ENCODE results near the gene AANAT.
"Not testable (repeated sequence)": the region's sequence is repeated elsewhere in the genome, so short reads cannot be mapped to it uniquely, and the experiment has no call there.

AANAT gene

GRCh38 chr17:76506408-76507345 lies 39.3 kb downstream of the AANAT start:
- DNase-seq (ENCODE audit: low read depth): peak; percentile 82

DNA sequence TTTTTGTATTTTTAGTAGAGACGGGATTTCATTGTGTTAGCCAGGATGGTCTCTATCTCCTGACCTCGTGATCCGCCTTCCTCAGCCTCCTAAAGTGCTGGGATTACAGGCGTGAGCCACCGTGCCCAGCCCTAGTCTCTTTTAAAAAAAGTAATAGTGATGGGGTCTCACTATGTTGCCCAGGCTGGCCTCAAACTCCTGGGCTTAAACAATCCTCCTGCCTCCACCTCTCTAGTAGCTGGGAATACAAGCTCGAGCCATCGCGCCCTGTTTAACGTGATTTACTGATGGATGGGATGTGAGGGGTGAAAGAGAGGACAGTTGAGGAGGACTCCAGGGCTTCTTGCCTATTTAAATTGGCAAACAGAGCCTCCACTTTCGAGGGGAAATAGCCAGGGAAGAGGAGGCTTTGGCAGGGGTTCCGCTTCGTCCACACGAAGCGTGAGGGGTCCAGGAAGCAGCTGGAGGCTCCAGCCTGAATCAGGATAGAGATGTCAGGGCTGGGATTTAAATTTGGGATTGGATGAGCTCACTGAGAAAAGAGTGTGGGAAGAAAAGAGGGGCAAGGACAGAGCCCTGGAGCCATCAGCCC lies 41.2 kb downstream of the AANAT start:
- DNase-seq (ENCODE audit: low read depth): not testable (repeated sequence)

DNA sequence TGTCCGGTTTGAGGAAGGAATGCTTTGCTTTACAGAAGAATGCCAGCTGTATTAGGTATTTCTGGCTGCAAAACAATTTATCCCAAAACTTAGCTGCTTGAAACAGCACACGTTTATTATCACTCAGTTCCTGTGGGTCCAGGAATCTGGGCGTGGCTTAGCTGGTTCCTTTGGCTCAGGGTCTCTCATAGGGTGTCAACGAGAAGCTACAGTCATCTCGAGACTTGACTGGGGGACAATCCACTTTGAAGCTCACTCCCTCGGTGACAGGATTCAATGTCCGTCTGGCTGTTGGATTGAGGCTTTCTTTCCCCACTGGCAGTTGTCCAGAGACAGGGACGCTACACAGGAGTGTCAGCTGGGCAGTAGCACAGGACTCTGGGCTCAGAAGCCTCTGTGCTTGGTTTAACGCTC lies 43.4 kb downstream of the AANAT start:
- no peak for DNase-seq (ENCODE audit: low read depth)

DNA sequence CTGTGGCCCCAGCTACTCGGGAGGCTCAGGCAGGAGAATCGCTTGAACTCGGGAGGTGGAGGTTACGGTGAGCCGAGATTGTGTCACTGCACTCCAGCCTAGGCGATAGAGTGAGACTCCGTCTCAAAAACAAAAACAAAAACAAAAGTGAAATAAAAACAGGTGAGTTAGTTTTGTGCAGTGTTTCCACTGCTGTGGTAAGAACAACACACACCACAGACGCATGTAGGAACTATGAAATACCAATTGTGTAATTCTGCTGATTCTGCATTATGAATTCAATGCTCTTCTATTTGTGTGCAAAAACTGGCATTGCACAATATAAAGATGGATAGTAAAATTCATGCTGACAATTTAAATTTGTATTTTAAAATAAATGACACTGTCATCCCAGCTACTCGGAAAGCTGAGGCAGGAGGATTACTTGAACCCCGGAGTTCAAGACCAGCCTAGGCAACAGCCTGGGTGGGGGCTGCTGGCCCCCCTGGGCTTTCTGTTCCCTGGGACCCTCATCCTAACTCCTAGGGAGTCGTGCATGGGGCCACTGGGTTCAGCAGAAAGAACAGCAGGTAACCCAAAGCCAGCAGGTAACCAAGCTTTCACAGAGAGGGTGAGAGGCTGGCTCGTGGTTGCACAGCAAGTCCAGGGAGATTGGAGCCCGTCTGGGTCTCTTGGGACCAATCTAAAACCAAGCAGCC lies 44.4 kb downstream of the AANAT start:
- DNase-seq (ENCODE audit: low read depth): no peak

DNA sequence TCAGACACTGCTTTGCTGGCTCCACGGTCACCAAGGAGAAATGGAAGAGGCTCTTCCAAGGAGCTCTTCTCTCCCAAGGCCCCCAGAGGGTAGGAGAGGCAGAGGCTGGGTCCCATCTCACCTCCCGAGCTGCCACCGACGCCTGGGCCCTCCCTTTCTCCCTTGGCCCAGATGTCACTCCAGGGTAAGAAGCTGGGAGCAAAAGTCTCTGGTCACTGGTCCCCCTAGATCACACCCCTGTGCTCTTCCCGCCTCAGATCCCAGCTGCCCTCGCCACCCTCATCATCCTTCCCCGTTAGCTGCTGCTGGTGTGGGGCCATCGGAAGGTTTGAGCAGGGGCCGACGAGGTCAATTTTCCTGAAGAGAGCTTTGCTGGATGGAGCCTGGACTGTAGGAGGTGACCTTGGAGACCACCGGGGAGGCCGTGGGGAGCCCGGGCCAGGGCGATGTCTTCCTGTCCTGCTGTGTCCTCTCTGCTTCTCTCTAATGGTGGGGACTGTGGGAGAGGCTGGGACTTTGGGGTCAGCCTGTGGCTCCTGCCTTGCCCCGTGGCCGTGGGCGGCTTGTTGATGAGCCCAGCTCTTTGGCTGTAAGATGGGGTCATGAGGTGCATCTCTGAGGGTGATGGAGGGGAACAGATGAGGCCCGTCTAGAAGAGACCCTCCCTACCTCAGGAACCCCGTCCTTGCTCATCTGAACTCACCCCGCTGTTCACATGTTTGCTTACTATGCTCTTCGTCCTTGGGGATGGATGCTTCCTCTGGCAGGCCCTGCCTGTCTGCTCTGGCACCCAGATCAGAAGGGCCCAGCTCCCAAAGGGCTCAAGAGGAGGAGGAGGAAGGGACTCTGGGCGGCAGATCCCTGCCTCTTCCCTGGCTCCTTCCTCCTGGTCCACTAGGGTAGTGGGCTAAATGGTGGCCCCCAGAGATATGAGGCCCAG lies 45.2 kb downstream of the AANAT start:
- DNase-seq (ENCODE audit: low read depth): no peak

- DNase-seq (ENCODE audit: low read depth): no peak
Observed at GRCh38 chr17:76513306-76513692, 45.9 kb downstream of the AANAT start.

DNA sequence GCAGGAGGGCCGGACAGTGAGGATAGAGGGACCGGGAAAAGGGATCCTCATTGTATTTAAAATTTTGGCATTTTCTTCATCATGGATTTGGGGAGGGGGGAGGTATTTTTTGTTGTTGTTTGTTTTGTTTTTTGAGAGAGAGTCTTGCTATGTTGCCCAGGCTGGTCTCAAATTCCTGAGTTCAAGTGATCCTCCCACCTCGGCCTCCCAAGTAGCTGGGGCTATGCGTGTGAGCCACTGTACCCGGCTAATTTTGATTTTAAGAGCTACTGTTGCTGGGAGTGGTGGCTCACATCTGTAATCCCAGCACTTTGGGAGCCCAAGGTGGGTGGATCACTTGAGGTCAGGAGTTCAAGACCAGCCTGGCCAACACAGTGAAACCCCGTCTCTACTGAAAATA lies 47.0 kb downstream of the AANAT start:
- not testable (repeated sequence) for DNase-seq (ENCODE audit: low read depth)

- peak; percentile 69 for DNase-seq (ENCODE audit: low read depth)
Observed at GRCh38 chr17:76515274-76515949, 48.0 kb downstream of the AANAT start.

GRCh38 chr17:76517638-76518038 lies 50.2 kb downstream of the AANAT start:
- DNase-seq (ENCODE audit: low read depth): no peak

DNA sequence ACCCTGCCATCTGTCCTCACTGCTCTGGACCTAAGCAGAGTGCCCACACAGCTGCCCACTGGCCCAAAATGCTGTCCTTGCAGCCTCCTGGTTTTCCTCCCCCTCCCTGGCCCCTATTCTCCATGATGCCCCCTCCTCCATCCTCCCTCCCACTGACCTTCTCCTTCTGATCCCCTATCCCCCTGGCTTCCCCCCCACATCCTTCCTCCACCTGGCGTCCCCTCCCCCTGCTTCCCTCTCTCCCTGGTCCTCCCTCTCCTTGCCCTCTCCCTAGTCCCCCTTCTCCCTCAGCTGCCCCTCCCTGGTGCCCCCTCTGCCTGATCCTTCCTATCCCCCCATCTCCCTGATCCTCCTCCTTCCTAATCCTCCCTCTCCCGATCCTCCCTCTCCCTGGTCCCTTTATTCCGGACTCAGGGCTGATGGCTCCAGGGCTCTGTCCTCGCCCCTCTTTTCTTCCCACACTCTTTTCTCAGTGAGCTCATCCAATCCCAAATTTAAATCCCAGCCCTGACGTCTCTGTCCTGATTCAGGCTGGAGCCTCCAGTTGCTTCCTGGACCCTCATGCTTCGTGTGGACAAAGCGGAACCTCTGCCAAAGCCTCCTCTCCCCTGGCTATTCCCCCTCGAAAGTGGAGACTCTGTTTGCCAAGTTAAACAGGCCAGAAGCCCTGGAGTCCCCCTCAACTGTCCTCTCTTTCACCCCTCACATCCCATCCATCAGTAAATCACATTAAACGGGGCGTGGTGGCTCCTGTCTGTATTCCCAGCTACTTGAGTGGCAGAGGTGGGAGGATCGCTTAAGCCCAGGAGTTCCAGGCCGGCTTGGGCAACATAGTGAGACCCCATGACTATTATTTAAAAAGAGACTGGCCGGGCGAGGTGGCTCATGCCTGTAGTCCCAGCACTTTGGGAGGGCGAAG lies 51.9 kb downstream of the AANAT start:
- DNase-seq (ENCODE audit: low read depth): no peak
